ENCODE data around the gene ZNF878.

ZNF878 gene

GRCh38 chr19:12034620-12035019, 18.1 kb downstream of the ZNF878 start:
- no peak for TF ChIP-seq CTCF (conservative IDR thresholded peaks at IDR 0.05; ENCODE audit: control insufficient read depth, insufficient read depth, low read depth, low read length)
- H3K4me3 ChIP-seq (ENCODE audit: control insufficient read depth, low read depth, low read length) = peak overlapping the region; percentile 81

GRCh38 chr19:12034198-12034597, 18.6 kb downstream of the ZNF878 start:
- peak overlapping the region; percentile 81 for H3K4me3 ChIP-seq (ENCODE audit: control insufficient read depth, low read depth, low read length)
- no peak for TF ChIP-seq CTCF (conservative IDR thresholded peaks at IDR 0.05; ENCODE audit: control insufficient read depth, insufficient read depth, low read depth, low read length)
- no peak for DNase-seq (ENCODE audit: low read depth)

More at GRCh38 chr19:12034620-12035019, 18.1 kb downstream of the ZNF878 start:
- no peak for DNase-seq (ENCODE audit: low read depth)

GRCh38 chr19:12015753-12016116, 37.0 kb downstream of the ZNF878 start:
- TF ChIP-seq CTCF (conservative IDR thresholded peaks at IDR 0.05; ENCODE audit: control insufficient read depth, insufficient read depth, low read depth, low read length) = no peak
- H3K4me3 ChIP-seq (ENCODE audit: control insufficient read depth, low read depth, low read length) = no peak overlapping the region
- no peak for DNase-seq (ENCODE audit: low read depth)

- H3K4me3 ChIP-seq (ENCODE audit: control insufficient read depth, low read depth, low read length) = no peak overlapping the region
- TF ChIP-seq CTCF (conservative IDR thresholded peaks at IDR 0.05; ENCODE audit: control insufficient read depth, insufficient read depth, low read depth, low read length) = no peak
- peak; percentile 19 for DNase-seq (ENCODE audit: low read depth)
Measured at GRCh38 chr19:12015015-12015752, 37.6 kb downstream of the ZNF878 start.

GRCh38 chr19:12000152-12000981, 52.4 kb downstream of the ZNF878 start:
- H3K4me3 ChIP-seq (ENCODE audit: control insufficient read depth, low read depth, low read length) = no peak overlapping the region
- TF ChIP-seq CTCF (conservative IDR thresholded peaks at IDR 0.05; ENCODE audit: control insufficient read depth, insufficient read depth, low read depth, low read length) = no peak
- peak; percentile 52 for DNase-seq (ENCODE audit: low read depth)

- no peak for TF ChIP-seq CTCF (conservative IDR thresholded peaks at IDR 0.05; ENCODE audit: control insufficient read depth, insufficient read depth, low read depth, low read length)
- peak; percentile 38 for DNase-seq (ENCODE audit: low read depth)
- no peak overlapping the region for H3K4me3 ChIP-seq (ENCODE audit: control insufficient read depth, low read depth, low read length)
Measured at GRCh38 chr19:11995174-11995573, 57.6 kb downstream of the ZNF878 start.

Measured in fibroblast of mammary gland (primary cell).